Stimulated activated naive CD8-positive, alpha-beta T cell treated with anti-CD3 and anti-CD28 coated beads, Interleukin-15, Interleukin-2, amounts not matched to agents 100 ng/mL and 50 ng/mL, for 24 hours (primary cell): ENCODE results near the gene FCF1.
"Not testable (repeated sequence)": the region's sequence is repeated elsewhere in the genome, so short reads cannot be mapped to it uniquely, and the experiment has no call there.

Source experiments
- H3K27ac Mint-ChIP-seq: one replicate; pipeline ENCODE4 v1.8.0; 2021; ENCODE audit warnings: mild to moderate bottlenecking, mixed read lengths
- H3K27me3 Mint-ChIP-seq: one replicate; pipeline ENCODE4 v1.8.0; 2021; ENCODE audit warnings: mixed read lengths
- H3K36me3 Mint-ChIP-seq: one replicate; pipeline ENCODE4 v1.8.0; 2021; ENCODE audit warnings: low read depth, mixed read lengths
- H3K4me1 Mint-ChIP-seq: one replicate; pipeline ENCODE4 v1.8.0; 2021; ENCODE audit warnings: low read depth, mixed read lengths
- H3K4me3 Mint-ChIP-seq: one replicate; pipeline ENCODE4 v1.8.0; 2021; ENCODE audit warnings: mild to moderate bottlenecking, mixed read lengths
- H3K9me3 Mint-ChIP-seq: one replicate; pipeline ENCODE4 v1.8.0; 2021; ENCODE audit warnings: mixed read lengths

FCF1 gene

GRCh38 chr14:74720526-74720925 is 7.6 kb downstream of the FCF1 start:
- H3K4me1 Mint-ChIP-seq: peaks cover 3% of the 10 kb centered on the region
- no peak overlapping the region for H3K4me3 Mint-ChIP-seq
- no peak overlapping the region for H3K27ac Mint-ChIP-seq
- peaks cover 46% of the 10 kb centered on the region for H3K36me3 Mint-ChIP-seq
- no peaks in the 10 kb centered on the region for H3K27me3 Mint-ChIP-seq
- H3K9me3 Mint-ChIP-seq: no peaks in the 10 kb centered on the region

- Mint-ChIP-seq H3K9me3 (no peaks in the 10 kb centered on the region), H3K4me1 (no peaks in the 10 kb centered on the region), H3K27me3 (no peaks in the 10 kb centered on the region), H3K4me3 (no peak overlapping the region), H3K36me3 (peaks cover 38% of the 10 kb centered on the region), H3K27ac (no peak overlapping the region)
Measured at GRCh38 chr14:74723134-74723533, 10.2 kb downstream of the FCF1 start.

GRCh38 chr14:74732387-74732786 is 19.4 kb downstream of the FCF1 start:
- H3K27me3 Mint-ChIP-seq: no peaks in the 10 kb centered on the region
- H3K27ac Mint-ChIP-seq: no peak overlapping the region
- H3K9me3 Mint-ChIP-seq: no peaks in the 10 kb centered on the region
- no peaks in the 10 kb centered on the region for H3K4me1 Mint-ChIP-seq
- H3K36me3 Mint-ChIP-seq: peaks cover 55% of the 10 kb centered on the region
- H3K4me3 Mint-ChIP-seq: no peak overlapping the region

GRCh38 chr14:74733221-74733620 is 20.3 kb downstream of the FCF1 start:
- H3K4me3 Mint-ChIP-seq: no peak overlapping the region
- peaks cover 61% of the 10 kb centered on the region for H3K36me3 Mint-ChIP-seq
- no peaks in the 10 kb centered on the region for H3K4me1 Mint-ChIP-seq
- H3K9me3 Mint-ChIP-seq: no peaks in the 10 kb centered on the region
- no peak overlapping the region for H3K27ac Mint-ChIP-seq
- H3K27me3 Mint-ChIP-seq: no peaks in the 10 kb centered on the region

- H3K27ac Mint-ChIP-seq: no peak overlapping the region
Measured at GRCh38 chr14:74735125-74735524, 22.2 kb downstream of the FCF1 start.

GRCh38 chr14:74737753-74738325 is 24.9 kb downstream of the FCF1 start:
- Mint-ChIP-seq H3K4me1 (no peaks in the 10 kb centered on the region), H3K36me3 (peaks cover 60% of the 10 kb centered on the region), H3K27ac (no peak overlapping the region), H3K27me3 (no peaks in the 10 kb centered on the region), H3K9me3 (no peaks in the 10 kb centered on the region), H3K4me3 (no peak overlapping the region)

More at GRCh38 chr14:74735125-74735524, 22.2 kb downstream of the FCF1 start:
- no peak overlapping the region for H3K4me3 Mint-ChIP-seq
- no peaks in the 10 kb centered on the region for H3K4me1 Mint-ChIP-seq
- no peaks in the 10 kb centered on the region for H3K27me3 Mint-ChIP-seq
- peaks cover 75% of the 10 kb centered on the region for H3K36me3 Mint-ChIP-seq
- H3K9me3 Mint-ChIP-seq: no peaks in the 10 kb centered on the region

GRCh38 chr14:74739293-74740030 is 26.5 kb downstream of the FCF1 start:
- no peak overlapping the region for H3K27ac Mint-ChIP-seq
- H3K9me3 Mint-ChIP-seq: no peaks in the 10 kb centered on the region
- no peaks in the 10 kb centered on the region for H3K4me1 Mint-ChIP-seq
- H3K36me3 Mint-ChIP-seq: peaks cover 49% of the 10 kb centered on the region
- no peaks in the 10 kb centered on the region for H3K27me3 Mint-ChIP-seq
- no peak overlapping the region for H3K4me3 Mint-ChIP-seq

GRCh38 chr14:74747237-74747636 is 34.3 kb downstream of the FCF1 start:
- H3K27me3 Mint-ChIP-seq: no peaks in the 10 kb centered on the region
- no peak overlapping the region for H3K27ac Mint-ChIP-seq
- H3K4me3 Mint-ChIP-seq: no peak overlapping the region
- H3K9me3 Mint-ChIP-seq: peaks cover 6% of the 10 kb centered on the region
- no peaks in the 10 kb centered on the region for H3K36me3 Mint-ChIP-seq
- H3K4me1 Mint-ChIP-seq: no peaks in the 10 kb centered on the region

GRCh38 chr14:74754157-74754556 is 41.2 kb downstream of the FCF1 start:
- no peaks in the 10 kb centered on the region for H3K27me3 Mint-ChIP-seq

GRCh38 chr14:74754899-74755298 is 42.0 kb downstream of the FCF1 start:
- peaks cover 4% of the 10 kb centered on the region for H3K36me3 Mint-ChIP-seq
- H3K27ac Mint-ChIP-seq: no peak overlapping the region
- no peak overlapping the region for H3K4me3 Mint-ChIP-seq
- peaks cover 9% of the 10 kb centered on the region for H3K9me3 Mint-ChIP-seq
- H3K4me1 Mint-ChIP-seq: no peaks in the 10 kb centered on the region
- H3K27me3 Mint-ChIP-seq: no peaks in the 10 kb centered on the region

More at GRCh38 chr14:74754157-74754556, 41.2 kb downstream of the FCF1 start:
- Mint-ChIP-seq H3K27ac (no peak overlapping the region), H3K36me3 (peaks cover 4% of the 10 kb centered on the region), H3K4me1 (no peaks in the 10 kb centered on the region), H3K4me3 (no peak overlapping the region), H3K9me3 (peaks cover 9% of the 10 kb centered on the region)

- Mint-ChIP-seq H3K36me3 (peaks cover 4% of the 10 kb centered on the region), H3K4me1 (no peaks in the 10 kb centered on the region), H3K4me3 (no peak overlapping the region), H3K27me3 (no peaks in the 10 kb centered on the region), H3K9me3 (peaks cover 9% of the 10 kb centered on the region), H3K27ac (no peak overlapping the region)
Measured at GRCh38 chr14:74756326-74756725, 43.4 kb downstream of the FCF1 start.

- H3K9me3 Mint-ChIP-seq, H3K36me3 Mint-ChIP-seq, H3K27ac Mint-ChIP-seq, H3K4me3 Mint-ChIP-seq, H3K27me3 Mint-ChIP-seq: not testable (repeated sequence)
- peaks cover 12% of the 10 kb centered on the region for H3K4me1 Mint-ChIP-seq
Measured at GRCh38 chr14:74758505-74758904, 45.6 kb downstream of the FCF1 start.

- Mint-ChIP-seq H3K4me1 (peaks cover 54% of the 10 kb centered on the region), H3K36me3 (peaks cover 26% of the 10 kb centered on the region), H3K27ac (peak within 1 kb of the TSS; percentile 98), H3K4me3 (peak within 1 kb of the TSS; percentile 91), H3K9me3 (no peaks in the 10 kb centered on the region), H3K27me3 (no peaks in the 10 kb centered on the region)
Measured at GRCh38 chr14:74762917-74763802, 50.2 kb downstream of the FCF1 start, which contains the start of gene YLPM1. YLPM1 (plus strand) TSS chr14:74763316; CDS start chr14:74763490, 174 bp downstream.

- Mint-ChIP-seq H3K27ac (peak overlapping the region; percentile 98), H3K4me3 (peak overlapping the region; percentile 91), H3K4me1 (peaks cover 60% of the 10 kb centered on the region), H3K36me3 (peaks cover 30% of the 10 kb centered on the region), H3K27me3 (no peaks in the 10 kb centered on the region), H3K9me3 (no peaks in the 10 kb centered on the region)
Measured at GRCh38 chr14:74763803-74764531, 51.0 kb downstream of the FCF1 start.
